HEK293T (cell line): ENCODE results near the gene KLHL29.

Source experiments
- CTCF ChIA-PET: fragments of 350-600 bp; formaldehyde crosslinking; extraction: SDS; loops from one replicate; lab custom pipeline; 2021; ENCODE audit warnings: antibody characterized with exemption, inconsistent platforms; lab: Yijun Ruan, JAX
- POLR2A ChIA-PET: fragments of 350-600 bp; formaldehyde crosslinking; extraction: SDS; loops from one replicate; lab custom pipeline; 2020; ENCODE audit warnings: antibody characterized with exemption, inconsistent platforms; lab: Yijun Ruan, JAX
- DNase-seq: peaks from one replicate; pipeline ENCODE4 v3.0.0; 2012; ENCODE audit warnings: mixed read lengths; ENCODE audit errors: extremely low spot score
- ARNT ChIP-seq: fragments of 450-650 bp; IDR thresholded peaks from 2 replicates; pipeline ENCODE4 v1.6.1; 2017; ENCODE audit warnings: mild to moderate bottlenecking
- BHLHE40 ChIP-seq: fragments of 450-650 bp; IDR thresholded peaks from 2 replicates; pipeline ENCODE4 v1.6.1; 2016; ENCODE audit warnings: mild to moderate bottlenecking, moderate library complexity, borderline replicate concordance
- CTBP1 ChIP-seq: fragments of 450-650 bp; IDR thresholded peaks from 2 replicates; pipeline ENCODE4 v1.6.1; 2016; ENCODE audit warnings: borderline replicate concordance
- ELF4 ChIP-seq: fragments of 450-650 bp; IDR thresholded peaks from 2 replicates; pipeline ENCODE4 v1.6.1; 2017; ENCODE audit warnings: antibody characterized with exemption
- FOXA1 ChIP-seq: fragments of 450-650 bp; IDR thresholded peaks from 2 replicates; pipeline ENCODE4 v1.6.1; 2016; ENCODE audit warnings: mild to moderate bottlenecking
- FOXK2 ChIP-seq: fragments of 450-650 bp; IDR thresholded peaks from 2 replicates; pipeline ENCODE4 v1.6.1; 2016; ENCODE audit warnings: mild to moderate bottlenecking
- FOXM1 ChIP-seq: fragments of 450-650 bp; IDR thresholded peaks from 2 replicates; pipeline ENCODE4 v1.6.1; 2017; ENCODE audit warnings: mild to moderate bottlenecking, borderline replicate concordance
- HDGF ChIP-seq: fragments of 450-650 bp; IDR thresholded peaks from 2 replicates; pipeline ENCODE4 v1.6.1; 2017; ENCODE audit warnings: antibody characterized with exemption, borderline replicate concordance
- L3MBTL2 ChIP-seq: fragments of 450-650 bp; conservative IDR thresholded peaks from 2 replicates; pipeline ENCODE4 v1.6.1; 2016; ENCODE audit warnings: mild to moderate bottlenecking
- LEF1 ChIP-seq: fragments of 450-650 bp; IDR thresholded peaks from 2 replicates; pipeline ENCODE4 v1.6.1; 2017; ENCODE audit warnings: mild to moderate bottlenecking, borderline replicate concordance
- NFRKB ChIP-seq: fragments of 450-650 bp; IDR thresholded peaks from 2 replicates; pipeline ENCODE4 v1.6.1; 2016; ENCODE audit warnings: mild to moderate bottlenecking, moderate library complexity
- SP1 ChIP-seq: fragments of 450-650 bp; IDR thresholded peaks from 2 replicates; pipeline ENCODE4 v1.6.1; 2017
- SUZ12 ChIP-seq: fragments of 450-650 bp; IDR thresholded peaks from 2 replicates; pipeline ENCODE4 v1.6.1; 2016; ENCODE audit warnings: mild to moderate bottlenecking
- TARDBP ChIP-seq: fragments of 450-650 bp; IDR thresholded peaks from 2 replicates; pipeline ENCODE4 v1.6.1; 2016
- ZNF384 ChIP-seq: fragments of 450-650 bp; IDR thresholded peaks from 2 replicates; pipeline ENCODE4 v1.6.1; 2016
- TF ChIP-seq, protein P1 (sequence below): fragments of 450-650 bp; IDR thresholded peaks from 2 replicates; pipeline ENCODE4 v1.6.1; 2016

Gene KLHL29

DNA sequence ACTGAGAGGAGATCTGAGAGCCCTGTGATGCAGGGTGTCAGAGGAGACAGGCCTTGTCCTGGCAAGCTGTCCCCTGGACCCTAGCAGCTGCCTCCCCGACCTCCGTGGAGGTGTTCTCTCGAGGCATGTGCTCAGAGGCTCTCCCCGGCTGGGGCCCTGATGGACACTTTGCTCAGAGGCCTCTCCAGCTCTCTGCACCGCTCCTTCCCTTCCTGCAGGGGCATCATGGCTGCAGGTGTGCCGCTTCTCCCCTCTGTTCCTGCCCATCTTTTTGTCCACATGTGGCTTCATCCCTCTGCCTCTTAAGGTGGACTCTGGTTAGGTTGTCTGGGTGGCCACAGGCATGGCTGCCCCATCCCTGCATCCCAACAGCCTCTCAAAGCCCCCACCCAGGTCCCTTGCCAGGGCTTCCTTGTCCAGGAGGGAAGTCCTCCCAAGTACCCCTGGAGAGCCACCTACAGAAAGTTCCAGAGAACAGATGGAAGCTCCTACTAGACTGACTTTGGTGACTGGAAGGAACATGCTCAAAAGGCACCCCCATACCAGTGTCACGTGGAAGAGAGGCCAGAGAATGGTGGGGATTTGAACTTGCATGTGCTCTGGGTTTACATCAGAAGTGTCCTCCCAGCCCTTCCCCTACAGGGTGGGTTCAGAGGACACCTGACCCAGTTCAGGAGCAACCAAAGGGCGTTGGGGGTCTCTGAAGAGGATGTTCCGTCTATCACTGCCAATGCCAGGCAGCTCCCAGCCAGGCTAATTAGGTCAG, 120.4 kb downstream of the KLHL29 start:
- POLR2A ChIA-PET = no interaction called here

DNA sequence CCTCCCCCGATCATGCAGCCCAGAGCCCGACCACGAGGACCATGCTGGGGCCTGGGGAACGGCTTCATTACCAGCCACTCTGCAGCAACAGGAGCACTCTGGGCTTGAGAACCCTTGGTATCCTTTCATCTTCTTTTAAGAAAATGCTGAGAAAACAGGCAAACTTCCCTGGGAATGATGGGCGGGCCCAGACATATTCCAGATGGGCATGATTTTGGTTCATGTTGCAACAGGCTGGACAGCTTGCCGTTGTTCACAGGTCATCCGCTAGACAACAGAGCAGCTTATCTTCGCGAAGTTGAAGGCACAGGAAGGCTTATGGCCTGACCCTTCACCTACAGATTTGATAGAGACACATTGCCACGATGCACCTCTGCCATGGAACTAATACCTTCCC, 121.0 kb downstream of the KLHL29 start:
- DNase-seq = no peak
- POLR2A ChIA-PET = no interaction called here
- TF ChIP-seq, protein P1, sequence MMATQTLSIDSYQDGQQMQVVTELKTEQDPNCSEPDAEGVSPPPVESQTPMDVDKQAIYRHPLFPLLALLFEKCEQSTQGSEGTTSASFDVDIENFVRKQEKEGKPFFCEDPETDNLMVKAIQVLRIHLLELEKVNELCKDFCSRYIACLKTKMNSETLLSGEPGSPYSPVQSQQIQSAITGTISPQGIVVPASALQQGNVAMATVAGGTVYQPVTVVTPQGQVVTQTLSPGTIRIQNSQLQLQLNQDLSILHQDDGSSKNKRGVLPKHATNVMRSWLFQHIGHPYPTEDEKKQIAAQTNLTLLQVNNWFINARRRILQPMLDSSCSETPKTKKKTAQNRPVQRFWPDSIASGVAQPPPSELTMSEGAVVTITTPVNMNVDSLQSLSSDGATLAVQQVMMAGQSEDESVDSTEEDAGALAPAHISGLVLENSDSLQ = no peak
- no peak for TF ChIP-seq FOXA1
- CTCF ChIA-PET = no interaction called here

More for the DNA sequence above, 120.4 kb downstream of the KLHL29 start:
- CTCF ChIA-PET = no interaction called here
- no peak for TF ChIP-seq FOXK2
- no peak for TF ChIP-seq FOXM1
- TF ChIP-seq SP1 = no peak
- DNase-seq = no peak

DNA sequence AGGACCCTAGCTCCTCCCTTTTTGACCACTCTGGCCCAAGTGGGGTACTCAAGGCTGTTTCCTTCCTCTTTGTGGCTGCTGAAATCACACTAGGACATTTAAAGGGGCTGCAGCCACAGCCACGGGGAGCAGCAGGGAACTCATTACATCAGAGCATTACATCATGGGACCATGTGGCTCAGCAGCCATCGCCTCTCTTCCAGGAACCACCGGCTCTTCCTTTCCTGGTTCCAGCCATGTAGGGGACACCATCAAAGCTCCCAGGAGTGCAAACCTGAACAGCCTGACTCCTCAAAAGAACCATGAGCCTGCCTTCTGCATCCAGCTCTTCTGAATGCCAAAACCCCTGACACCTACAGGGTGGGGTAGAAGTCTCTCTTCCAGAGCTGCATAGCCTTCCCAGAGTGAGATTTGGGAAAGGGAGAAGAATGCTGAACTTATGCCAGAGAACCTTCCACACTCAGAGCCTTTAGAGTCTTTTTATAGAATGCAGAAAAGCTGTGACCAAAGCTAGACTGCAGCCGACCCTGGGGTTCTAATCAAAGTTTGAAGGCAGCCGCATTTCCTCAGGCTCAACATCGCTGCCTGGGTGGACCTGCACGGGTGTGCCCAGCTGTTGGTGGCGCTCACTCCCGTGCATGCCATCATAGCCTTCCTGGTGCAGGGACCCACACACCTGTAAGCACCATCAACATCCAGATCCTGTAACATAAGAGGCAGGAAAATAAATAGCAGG, 121.7 kb downstream of the KLHL29 start:
- ChIA-PET POLR2A (no interaction called here), CTCF (no interaction called here)
- DNase-seq = no peak
- TF ChIP-seq CTBP1 (no peak), FOXK2 (no peak), ZNF384 (no peak), ARNT (no peak), TARDBP (no peak), SUZ12 (no peak), LEF1 (no peak), FOXA1 (no peak), ELF4 (no peak), HDGF (no peak), FOXM1 (no peak), L3MBTL2 (no peak), SP1 (no peak), NFRKB (no peak), BHLHE40 (no peak)
- TF ChIP-seq, protein P1 = no peak

DNA sequence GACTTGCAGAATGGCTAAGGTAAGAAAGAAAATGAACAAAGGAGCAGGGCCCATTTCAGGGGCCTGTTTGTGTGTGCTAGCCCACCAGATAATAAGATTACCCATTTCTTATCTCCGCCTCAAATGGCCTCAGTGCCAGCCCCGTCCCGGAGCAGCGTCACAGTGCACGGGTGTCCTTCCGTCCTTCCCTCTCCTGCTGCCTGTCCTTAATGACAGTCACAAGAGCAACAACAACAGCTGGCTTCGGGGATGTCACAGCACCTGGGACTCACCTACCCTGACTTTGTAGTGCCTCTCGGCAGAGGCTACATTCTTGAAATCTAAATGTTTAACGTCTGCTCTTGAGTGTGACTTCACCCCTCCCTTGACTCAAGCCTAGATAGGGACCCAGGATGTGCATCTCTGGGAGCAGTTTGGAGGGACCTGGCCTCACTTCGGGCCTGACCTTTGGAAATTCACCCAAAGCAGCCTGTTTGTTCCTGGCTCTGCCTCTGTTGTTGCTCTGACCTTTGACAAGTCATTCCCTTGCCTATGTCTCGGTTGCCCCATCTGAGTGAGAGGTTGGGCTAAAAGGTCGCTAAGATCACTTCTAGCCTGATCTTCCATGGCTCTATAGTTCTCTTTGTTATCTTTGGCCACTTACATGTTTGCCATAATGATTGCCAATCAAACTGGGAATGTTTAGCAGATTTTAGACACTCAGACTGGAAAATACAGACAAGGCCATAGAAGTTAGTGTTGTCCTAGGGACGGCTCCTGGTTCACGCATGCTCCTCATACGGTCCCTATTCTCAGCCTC, 122.5 kb downstream of the KLHL29 start:
- ChIA-PET CTCF (no interaction called here), POLR2A (no interaction called here)
- no peak for DNase-seq
- TF ChIP-seq, protein P1 = no peak
- TF ChIP-seq NFRKB = no peak

DNA sequence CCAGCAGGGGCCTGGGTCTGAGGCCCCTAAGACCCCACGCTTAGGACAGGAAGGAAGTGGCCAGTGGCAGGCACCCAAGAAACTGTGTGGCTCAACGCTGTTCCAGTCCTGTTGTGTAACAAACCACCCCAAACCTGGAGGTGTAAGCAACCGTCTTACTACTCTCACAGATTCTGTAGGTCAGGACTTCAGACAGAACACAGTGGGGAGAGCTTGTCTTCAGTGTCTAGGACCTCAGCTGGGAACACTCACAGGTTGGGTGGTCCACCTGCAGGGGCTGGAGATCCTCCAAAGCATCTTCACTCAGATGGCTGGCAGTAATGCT, 123.0 kb downstream of the KLHL29 start:
- CTCF ChIA-PET = no interaction called here
- no peak for DNase-seq
- no peak for TF ChIP-seq FOXK2
- TF ChIP-seq HDGF = no peak
- no peak for TF ChIP-seq LEF1
- no peak for TF ChIP-seq L3MBTL2
- no peak for TF ChIP-seq NFRKB
- TF ChIP-seq, protein P1 = no peak
- TF ChIP-seq SP1 = no peak
- TF ChIP-seq BHLHE40 = no peak
- POLR2A ChIA-PET = no interaction called here

DNA sequence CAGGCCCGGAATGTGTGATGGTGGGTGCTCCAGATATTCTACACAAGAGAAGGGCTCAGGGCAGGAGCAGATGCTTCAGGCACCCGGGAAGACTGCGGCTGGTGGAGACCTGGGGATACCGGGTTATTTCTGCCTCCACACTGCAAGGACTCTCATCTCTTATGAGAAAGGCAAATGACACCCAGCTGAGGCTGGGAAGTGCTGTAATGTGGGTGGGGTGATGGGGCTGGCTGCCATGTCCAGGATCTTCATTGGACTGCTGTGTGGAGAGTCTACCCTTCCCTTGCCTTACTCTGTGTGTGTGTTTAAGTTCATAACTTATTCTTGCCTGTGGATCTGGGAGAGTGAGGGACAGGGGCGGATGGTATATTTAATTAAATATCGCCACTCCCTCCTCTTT, 124.1 kb downstream of the KLHL29 start:
- TF ChIP-seq FOXK2 = no peak
- ChIA-PET CTCF (no interaction called here), POLR2A (no interaction called here)
- DNase-seq = no peak
